Measurements from ENCODE around the gene AP5Z1. TPM values are rescaled to one million over a fixed set of nuclear protein-coding genes. Genes with fewer than 3 reads are reported as not detected.

The AP5Z1 gene
- total RNA-seq, 1 donor from 2014 or later, result 14.7 TPM

GRCh38 chr7:4835398-4836205 is 60.2 kb downstream of the AP5Z1 start:
- DNase-seq (ENCODE audit: low spot score in 2 of 2), result no peak

DNA sequence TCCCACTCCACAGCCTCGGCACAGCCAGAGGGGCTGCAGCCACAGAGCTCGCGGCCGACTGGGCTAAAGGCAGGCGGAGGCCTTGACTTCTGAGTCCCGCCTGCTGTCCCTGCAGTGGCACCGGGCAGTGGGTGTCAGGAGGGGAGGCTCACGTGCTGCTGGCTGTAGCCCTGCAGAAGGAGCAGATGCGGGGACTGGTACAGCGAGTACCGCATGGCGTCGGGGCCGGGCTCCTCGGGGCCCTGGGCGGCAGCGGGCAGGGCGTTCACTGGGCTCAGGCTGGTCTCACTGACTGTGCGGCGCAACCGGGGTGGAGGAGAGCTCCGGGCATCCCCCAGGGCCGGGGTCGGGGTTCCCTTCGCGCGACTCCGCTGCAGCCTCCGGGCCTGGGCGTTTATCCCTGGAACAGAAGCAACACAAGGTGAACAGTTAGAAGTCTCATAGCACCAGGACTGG is 60.8 kb downstream of the AP5Z1 start:
- DNase-seq (ENCODE audit: low spot score in 2 of 2), result no peak
- no peak for FAIRE-seq

More at GRCh38 chr7:4835398-4836205, 60.2 kb downstream of the AP5Z1 start:
- no peak for FAIRE-seq

DNA sequence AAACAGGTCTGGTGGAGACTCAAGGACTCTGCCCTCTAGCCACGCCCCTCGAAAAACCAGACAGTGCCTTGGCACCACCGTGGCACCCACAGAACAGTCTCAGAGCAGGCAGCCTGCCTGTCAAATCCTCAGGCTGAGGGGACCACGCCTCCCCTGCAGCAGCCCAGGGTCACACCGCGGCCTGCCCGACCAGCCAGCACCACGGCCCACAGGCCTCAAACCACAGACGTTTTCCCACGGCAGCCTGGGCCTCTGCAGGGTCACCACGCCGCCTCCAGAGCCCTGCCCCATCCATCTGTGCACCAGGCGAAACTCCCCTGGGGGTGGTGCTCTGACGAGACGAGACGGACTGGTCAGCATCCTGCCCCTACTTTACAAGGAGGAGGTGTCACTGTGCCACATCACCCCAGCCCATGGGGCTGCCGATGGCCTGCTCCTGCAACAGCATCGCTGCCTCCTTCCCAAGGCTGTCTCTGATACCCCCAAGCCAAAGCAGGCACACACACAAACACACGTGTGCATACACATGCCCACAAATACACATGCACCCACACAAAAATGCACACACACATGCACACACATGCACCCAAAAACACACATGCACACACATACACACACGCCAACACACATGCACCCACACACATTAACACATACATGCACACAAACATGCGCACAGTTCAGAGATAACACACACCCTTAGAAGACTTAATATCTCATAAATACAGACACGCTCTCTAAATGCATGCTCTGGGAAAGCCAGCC is 61.8 kb downstream of the AP5Z1 start:
- no peak for FAIRE-seq

DNA sequence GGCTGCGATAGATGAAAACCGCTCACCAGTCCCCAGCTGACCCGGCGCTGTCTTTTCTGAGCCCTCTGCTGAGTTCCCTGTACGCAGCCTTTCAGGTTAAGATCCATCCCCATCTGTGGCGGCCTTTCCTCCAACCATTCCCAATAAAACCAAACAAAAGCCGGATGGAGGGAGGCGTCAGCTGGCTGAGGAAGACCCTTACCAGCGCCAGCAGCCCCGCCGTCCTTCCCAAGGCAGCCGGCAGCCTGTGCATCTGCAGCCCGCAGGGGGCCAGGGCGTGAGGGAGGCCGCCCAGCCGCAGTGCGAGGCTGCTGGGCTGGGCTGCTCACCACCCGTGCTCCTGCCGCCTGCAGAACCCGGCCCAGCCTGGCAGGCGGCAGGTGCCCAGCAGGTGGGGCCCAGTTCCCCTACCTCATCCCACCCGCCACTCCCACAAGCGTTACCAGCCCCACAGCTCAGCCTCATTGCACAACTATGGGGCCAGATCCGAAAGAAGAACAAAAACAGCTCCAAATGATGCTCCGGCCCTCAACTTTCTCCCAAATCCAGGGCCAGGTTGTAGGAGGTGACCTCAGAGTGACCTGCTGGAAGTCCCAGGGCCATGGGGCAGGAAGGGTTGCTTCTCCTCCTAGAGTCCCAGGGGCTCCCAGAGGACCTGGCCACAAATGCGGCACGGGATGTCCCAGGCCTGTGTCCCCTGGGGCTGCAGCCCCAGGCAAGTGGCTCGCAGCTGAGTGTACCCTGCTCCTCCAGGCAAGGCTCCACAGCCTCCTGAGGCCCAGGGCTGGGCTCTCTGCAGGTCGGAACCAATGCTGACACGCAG is 62.6 kb downstream of the AP5Z1 start:
- FAIRE-seq, result no peak
- DNase-seq (ENCODE audit: low spot score in 2 of 2), result no peak

More for the DNA sequence above, 61.8 kb downstream of the AP5Z1 start:
- no peak for DNase-seq (ENCODE audit: low spot score in 2 of 2)

GRCh38 chr7:4838626-4839334 is 63.4 kb downstream of the AP5Z1 start:
- DNase-seq (ENCODE audit: low spot score in 2 of 2), result no peak
- no peak for FAIRE-seq

DNA sequence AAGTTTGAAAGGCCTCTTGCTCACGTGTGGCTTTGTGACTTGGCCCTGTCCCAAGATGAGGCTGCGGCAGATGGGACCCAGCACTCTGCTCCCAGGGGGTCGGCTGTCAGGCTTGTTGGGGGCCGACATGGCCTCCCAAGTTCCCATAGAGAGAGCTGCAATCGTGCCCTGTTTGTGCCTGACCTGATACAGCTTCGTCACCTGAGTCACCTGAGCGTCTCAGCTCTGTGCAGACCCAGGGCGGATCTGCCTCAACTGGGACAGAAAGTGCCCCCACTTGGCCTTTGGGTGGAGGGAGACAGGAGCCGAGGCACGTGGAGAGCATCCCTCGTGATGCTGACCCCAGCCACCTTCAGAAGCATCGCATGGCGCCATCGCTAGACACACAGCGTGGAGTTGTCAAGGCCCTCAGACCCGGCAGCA is 64.7 kb downstream of the AP5Z1 start:
- DNase-seq (ENCODE audit: low spot score in 2 of 2) (no peak), FAIRE-seq (no peak)

Small RNAs within 50 kb of the gene (small RNA-seq; reads per million reads assigned to genes)
- gene MIR4656 (not detected), gene RF00019 (not detected)

Other genes starting within 250 kb of the AP5Z1 start
- 17.5 TPM for gene FOXK1, start 93.3 kb upstream of the AP5Z1 start, total RNA-seq
- gene PAPOLB, start 86.4 kb downstream of the AP5Z1 start, total RNA-seq, result 0.82 TPM
- 3.3 TPM for gene RADIL, start 108.1 kb downstream of the AP5Z1 start, total RNA-seq
- 2.4 TPM for gene MMD2, start 183.6 kb downstream of the AP5Z1 start, total RNA-seq